NB4 (cell line): Measurements from ENCODE around the gene ZNF578.
"Not testable (repeated sequence)": the region's sequence is repeated elsewhere in the genome, so short reads cannot be mapped to it uniquely, and the experiment has no call there.

Experiments used
- MYC ChIP-seq: IDR thresholded peaks from 2 replicates; pipeline ENCODE4 v1.6.1; 2011; ENCODE audit warnings: low read depth, low read length
- POLR2A ChIP-seq: IDR thresholded peaks from 2 replicates; pipeline ENCODE4 v1.6.1; 2011; ENCODE audit warnings: mild to moderate bottlenecking; ENCODE audit not compliant: insufficient read length; ENCODE audit errors: extremely low read depth
- TF ChIP-seq, protein P1 (sequence below): IDR thresholded peaks from one replicate; pipeline ENCODE4 v1.5.1; 2012; ENCODE audit warnings: low read depth, low read length

DNA sequence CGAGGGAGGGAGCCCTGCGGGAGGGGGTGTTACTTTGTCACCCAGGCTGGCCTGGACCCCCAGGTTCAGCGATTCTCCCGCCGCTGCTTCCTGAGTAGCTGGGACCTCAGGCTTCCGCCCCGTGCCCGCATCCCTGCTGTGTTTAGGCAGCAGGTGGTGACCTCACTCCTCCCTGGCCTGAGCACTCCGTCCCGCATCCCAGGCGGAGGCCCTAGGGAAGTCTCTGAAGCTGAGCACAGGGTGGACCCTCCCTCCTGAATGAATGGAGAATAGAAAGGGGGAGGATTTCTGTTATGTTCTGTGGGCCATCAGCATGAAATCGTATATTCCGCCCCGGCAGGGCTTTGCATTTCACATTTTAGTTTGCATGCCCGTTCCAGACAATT is 82.0 kb downstream of the ZNF578 start:
- TF ChIP-seq, protein P1, sequence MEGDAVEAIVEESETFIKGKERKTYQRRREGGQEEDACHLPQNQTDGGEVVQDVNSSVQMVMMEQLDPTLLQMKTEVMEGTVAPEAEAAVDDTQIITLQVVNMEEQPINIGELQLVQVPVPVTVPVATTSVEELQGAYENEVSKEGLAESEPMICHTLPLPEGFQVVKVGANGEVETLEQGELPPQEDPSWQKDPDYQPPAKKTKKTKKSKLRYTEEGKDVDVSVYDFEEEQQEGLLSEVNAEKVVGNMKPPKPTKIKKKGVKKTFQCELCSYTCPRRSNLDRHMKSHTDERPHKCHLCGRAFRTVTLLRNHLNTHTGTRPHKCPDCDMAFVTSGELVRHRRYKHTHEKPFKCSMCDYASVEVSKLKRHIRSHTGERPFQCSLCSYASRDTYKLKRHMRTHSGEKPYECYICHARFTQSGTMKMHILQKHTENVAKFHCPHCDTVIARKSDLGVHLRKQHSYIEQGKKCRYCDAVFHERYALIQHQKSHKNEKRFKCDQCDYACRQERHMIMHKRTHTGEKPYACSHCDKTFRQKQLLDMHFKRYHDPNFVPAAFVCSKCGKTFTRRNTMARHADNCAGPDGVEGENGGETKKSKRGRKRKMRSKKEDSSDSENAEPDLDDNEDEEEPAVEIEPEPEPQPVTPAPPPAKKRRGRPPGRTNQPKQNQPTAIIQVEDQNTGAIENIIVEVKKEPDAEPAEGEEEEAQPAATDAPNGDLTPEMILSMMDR = not testable (repeated sequence)
- not testable (repeated sequence) for TF ChIP-seq POLR2A, MYC
